GM21528 (cell line): Measurements from ENCODE around the gene PLAAT4.
A peak's percentile ranks its signal among the peaks of the same experiment; 100 is the strongest.
"Not testable (repeated sequence)": the region's sequence is repeated elsewhere in the genome, so short reads cannot be mapped to it uniquely, and the experiment has no call there.

Source experiments
- ATAC-seq: cut with Tn5 transposase; IDR thresholded peaks from one replicate; pipeline ENCODE4 v1.9.1; 2021; ENCODE audit warnings: mild to moderate bottlenecking, moderate library complexity; ENCODE audit not compliant: unreplicated experiment, low FRiP score

PLAAT4 gene

DNA sequence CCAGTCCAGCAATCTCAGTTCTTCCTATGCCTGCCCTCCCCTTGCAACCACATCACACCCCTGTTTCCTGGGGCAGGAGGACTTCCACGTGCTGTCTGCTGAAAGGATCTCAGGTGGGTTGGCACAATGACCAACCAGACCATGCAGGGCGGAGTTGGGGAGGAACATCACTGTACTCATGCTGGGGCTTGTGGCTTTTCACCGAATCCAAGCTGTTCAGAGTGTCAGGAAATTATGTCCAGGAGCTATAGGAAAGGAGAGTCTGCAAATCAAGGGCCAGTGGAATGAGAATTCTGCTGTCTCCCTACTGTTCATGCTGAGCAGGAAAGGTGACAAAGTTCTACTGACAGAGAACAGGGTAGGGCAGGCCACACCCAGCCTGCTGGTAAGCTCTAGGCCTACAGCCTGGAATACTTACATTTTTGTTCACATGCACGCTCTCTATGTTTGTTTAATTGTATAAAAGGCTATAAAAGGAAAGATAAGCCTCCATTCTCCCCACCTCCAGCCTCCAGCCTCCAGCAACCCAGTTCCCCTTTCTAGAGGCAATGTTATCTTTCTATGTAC lies 28.3 kb downstream of the PLAAT4 start:
- ATAC-seq, result no peak

DNA sequence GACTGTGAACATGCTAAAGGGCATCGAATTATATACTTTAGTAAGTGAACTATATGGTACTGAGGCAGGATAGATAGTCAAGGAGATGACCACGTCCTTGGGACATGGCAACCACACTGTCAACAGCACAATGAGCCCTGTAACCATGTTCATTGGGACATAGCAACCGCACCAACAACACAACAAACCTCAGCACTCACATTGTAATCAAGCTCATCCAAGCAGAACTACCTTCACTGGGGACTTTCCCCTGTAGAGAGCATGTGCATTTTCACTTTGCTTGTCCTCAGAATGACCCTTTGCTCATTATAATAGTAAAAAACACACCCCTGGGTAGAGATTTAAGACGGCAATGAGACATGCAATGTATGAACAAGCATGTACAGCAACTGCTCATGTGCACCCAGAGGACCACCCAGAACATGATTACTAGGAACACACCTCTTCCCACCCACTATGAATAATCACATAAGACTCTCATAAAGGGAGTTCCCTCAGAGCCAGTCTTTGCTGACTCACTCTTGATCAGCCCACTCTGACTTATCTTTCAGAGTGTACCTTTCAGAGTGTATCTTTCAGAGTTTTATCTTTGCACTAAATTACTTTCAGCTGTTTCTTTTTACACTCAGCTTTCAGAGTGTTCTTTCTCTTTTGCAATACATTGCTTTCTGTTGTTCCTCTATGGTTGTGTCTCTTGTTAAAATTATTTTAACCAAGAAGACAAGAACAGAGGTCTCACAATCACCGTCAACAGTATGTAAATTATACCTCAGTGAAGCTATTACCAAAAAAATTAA lies 30.6 kb downstream of the PLAAT4 start:
- ATAC-seq, result peak; percentile 76

DNA sequence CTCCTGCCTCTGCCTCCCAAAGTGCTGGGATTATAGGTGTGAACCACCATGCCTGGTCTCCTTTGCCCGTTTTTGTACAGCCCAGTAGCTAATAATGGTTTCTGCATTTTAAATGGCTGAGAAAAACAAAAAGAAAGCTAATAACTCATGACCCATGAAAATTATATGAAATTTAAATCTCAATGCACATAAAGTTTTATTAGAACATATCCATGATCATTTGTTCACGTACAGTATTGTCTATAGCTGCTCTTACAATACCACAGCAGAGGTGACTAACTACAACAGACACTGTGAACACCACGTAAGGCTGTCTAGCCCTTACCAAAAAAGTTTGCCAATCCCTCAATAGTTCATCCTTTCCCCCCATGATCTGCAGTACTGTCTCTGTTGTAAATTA lies 33.0 kb downstream of the PLAAT4 start:
- no peak for ATAC-seq

DNA sequence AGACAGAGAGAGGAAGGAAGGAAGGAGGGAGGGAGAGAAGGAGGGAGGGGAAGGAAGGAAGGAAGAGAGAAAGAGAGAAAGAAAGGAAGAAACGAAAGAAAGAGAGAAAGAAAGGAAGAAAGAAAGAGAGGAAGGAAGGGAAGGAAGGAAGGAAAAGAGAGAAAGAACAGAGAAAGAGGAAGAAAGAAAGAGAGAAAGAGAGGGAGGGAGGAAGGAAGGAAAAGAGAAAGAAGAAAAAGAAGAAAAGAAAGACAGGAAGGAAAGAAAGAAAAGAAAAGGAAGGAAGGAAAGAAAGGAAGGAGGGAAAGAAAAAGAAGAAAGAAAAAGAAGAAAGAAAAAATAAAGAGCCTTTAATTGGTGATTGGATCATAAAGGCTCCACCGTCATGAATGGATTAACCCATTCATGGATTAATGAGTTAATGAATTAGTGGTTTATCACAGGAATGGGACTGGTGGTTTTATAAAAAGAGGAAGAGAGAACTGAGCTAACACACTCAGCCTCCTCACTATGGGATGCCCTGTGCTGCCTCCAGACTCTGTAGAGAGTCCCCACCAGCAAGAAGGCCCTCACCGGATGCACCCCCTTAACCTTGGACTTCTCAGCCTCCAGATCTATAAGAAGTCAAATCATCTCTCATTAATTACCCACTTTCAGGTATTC lies 35.5 kb downstream of the PLAAT4 start:
- no peak for ATAC-seq

DNA sequence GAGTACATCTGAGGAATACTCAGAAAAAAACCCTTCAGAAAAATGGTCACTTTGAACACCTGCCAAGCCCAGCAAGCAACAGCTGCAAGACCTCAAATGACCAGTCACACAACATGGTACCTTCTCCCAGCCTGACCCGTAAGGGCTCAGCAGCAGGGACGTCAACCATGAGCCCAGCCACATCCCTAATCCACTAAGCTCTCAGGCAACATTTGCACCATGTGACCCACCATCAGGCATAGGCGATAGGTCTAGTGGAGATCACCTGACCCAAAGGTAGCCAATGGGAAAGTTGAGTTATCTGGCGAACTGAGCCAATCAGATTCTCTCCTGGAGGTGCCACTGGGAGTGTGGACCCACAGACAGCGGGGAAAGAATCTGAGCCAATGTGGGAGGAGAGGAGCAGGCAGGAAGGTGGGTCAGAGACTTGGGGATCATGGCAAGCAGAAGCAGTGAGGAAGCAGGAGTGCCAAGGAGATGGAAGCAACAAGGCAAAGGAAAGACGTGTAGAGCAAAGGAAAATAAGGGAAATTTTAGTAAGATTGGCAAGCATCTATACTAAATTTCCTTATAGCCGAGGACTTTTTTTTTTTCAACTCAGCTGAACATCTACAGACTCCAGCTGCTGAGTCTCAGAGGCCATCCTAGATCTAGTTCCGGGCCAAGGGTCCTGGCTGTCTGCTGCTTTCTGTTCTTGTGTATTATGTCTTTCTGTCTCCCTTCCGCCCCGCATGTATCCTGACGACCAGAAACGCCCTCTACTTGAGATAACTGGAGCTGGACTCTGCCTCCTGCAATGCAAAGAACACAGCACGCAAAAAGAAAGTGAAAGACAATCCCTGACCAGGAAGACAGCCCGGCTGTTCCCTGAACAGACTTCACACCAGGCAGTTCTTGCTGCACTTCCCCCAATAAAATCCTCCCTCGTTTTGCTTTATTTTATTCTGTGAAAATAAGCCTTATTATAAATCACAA lies 37.6 kb downstream of the PLAAT4 start:
- ATAC-seq, result no peak

DNA sequence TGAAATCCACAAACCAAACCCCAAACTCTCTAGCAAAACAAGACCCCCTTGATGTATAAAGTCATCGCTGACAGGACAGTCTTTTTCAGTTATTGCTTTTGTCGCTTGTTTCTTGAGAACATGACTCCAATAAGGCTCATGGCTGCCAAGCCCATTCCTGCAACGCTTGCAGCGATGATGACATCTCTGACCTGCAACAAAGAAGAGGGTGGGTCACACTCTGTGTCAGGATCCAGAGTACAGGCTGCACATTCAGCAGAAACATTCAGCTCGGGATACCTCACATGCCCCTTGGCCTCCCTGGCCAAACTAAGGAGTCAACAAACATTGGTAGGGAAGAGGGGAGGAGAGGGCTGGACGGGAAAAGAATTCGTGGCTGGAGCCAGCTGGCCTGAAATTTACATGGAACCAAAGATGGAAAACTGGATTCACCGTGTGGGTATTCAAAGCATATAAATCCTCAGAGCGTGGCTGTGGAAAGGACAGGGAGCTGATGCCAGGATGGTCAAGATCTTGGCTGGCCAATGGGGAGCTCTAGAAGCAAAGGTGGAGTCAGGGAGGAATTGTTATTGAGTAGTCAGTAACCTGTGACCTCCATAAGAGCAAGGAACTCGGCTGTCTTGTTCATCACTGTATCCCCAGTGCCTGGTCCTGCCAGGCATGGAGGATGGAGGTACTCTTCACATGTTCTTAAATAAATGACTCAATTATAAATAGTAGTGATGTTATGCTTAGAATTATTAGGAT lies 38.4 kb downstream of the PLAAT4 start:
- no peak for ATAC-seq

DNA sequence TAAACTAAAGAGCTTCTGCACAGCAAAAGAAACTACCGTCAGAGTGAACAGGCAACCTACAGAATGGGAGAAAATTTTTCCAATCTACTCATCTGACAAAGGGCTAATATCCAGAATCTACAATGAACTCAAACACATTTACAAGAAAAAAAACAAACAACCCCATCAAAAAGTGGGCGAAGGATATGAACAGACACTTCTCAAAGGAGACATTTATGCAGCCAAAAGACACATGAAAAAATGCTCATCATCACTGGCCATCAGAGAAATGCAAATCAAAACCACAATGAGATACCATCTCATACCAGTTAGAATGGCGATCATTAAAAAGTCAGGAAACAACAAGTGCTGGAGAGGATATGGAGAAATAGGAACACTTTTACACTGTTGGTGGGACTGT lies 42.3 kb downstream of the PLAAT4 start:
- not testable (repeated sequence) for ATAC-seq

DNA sequence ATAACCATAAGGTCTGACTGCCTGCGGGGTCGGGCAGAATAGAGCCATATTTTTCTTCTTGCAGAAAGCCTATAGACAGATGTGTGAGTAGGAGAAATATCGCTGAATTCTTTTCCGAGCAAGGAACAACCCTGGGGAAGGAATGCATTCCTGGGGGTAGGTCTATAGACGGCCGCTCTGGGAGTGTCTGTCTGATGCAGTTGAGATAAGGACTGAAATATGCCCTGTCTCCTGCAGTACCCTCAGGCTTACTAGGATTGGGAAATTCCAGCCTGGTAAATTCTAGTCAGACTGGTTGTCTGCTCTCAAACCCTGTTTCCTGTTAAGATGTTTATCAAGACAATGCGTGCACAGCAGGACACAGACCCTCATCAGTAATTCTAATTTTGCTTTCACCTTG lies 44.6 kb downstream of the PLAAT4 start:
- not testable (repeated sequence) for ATAC-seq

DNA sequence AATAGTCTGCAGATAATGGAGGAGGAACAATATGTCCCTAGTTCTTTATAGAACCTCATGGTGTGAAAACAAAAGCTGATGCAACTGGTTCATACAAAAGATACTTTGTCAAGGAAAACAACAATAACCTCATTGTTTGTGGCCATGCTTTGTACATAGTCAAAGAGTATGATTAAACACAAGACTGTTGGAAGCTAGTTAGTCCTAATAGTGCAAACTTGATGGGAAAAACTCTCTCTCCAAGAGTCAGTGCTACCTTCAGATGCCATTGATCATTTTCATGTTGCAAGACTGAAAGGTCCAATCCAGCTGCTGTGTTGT lies 46.7 kb downstream of the PLAAT4 start:
- ATAC-seq, result no peak

DNA sequence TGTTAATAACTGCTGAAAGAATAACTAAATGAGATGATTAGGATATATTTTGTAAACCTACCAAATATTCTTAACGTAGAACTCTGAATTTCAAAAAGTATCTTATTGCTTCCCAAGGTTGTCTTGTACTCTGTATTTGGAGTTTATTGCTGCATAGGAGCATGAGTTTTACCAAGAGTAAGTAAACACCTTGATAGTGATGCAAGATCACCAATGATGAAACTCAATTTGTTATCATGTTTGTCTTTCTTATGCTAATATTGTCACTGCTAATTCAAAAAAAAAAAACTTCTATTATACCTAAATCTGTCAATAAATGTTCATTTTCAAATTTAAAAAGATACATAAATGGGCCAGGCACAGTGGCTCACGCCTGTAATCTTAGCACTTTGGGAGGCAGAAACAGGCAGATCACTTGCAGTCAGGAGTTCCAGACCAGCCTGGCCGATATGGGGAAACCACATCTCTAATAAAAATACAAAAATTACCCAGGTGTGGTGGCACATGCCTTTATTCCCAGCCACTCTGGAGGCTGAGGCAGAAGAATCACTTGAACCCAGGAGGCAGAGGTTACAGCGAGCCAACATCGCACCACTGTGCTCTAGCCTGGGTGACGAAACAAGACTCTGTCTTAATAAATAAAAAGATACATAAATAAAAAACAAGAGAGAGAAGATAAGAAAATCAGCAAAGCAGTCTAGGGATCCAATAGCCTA lies 50.0 kb downstream of the PLAAT4 start:
- no peak for ATAC-seq

DNA sequence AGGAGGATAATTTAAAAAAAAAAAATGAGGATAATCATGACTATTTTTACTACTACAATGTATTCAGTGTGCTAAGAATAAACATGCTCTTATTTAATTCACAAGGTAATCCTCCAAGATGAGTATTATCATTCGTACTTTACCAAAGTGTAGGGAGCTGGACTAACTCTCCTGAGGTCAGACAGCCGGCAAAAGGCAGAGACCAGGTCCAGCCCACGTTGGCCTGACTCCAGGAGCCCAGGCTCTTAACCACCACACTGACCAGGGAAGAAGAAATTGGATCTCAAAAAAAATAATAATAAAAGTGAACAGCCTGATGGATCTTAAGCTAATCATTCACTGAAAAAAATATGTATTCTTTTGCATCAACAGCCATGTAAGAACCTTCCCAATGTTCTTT lies 52.4 kb downstream of the PLAAT4 start:
- no peak for ATAC-seq

DNA sequence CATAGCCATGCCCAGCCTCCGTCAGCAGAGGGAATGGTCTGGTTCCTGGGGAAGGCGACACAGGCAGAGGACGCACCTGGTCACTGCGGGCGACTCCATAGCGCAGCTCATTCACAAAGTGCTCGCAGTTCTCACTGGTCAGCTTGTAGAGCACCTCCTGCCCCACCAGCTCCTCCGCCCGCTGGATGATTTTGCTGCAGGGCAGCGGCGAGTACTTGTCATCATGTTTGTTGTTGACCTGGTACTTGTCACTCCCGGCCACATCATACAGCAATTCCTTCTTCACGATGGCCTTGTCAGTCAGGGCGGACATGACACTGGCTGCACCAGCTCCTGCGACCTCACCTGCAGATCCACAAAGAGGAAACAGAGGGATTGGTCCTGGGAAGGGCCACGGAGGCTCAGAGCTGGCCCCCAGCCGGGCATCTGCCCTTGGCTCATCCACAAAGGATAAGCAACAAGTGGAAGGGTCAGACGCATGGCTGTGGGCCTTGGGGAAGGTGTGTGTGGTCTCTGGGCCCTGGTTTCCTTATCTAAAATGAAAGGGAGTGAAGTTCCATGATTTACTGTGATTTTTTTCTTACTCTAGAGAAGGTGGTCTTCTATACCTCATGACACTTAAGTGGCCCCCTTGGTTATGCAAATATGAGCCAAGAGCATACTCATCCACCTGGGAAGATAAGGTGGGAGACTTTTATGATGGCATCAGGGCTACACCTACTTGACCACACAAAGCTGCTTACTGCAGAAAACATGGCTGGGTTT lies 53.6 kb downstream of the PLAAT4 start:
- no peak for ATAC-seq

DNA sequence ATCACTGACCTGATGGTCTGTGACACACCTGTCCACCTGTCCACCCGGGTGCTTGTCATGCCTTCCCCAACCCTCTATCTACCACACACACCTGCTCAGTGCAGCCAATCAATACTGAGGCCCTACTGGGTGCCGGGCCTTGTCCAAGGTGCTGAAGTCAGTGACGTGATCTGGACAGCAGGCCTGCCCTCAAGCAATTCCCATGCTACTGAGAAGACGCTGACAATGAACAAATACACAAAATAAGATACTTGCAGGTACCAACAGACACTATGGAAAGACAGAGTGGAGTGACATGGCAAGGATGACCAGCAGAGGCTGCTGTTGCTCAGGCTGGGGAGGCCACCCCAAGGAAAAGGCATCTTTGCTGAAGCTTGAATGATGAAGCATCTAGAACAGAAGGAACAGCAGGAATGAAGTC lies 56.4 kb downstream of the PLAAT4 start:
- no peak for ATAC-seq

DNA sequence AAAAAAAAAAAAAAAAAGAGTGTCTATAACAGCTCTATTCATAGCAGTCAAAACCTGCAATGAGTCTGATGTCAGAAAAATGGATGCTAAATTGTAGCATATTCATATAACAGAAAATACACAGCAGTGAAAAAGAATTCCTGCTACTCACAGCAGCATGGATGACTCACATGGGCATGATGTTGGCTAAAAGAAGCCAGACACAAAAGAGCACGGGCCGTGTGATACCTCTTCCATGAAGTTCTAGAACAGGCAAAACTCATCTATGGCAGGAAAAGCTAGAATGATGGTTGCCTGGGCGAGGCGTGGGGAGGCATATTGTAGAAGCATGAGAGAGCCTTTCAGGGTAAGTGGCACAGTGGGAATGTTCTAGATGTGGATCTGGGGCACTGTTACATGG lies 58.7 kb downstream of the PLAAT4 start:
- no peak for ATAC-seq
